Hepatocyte (in vitro differentiated cells): ENCODE measurements around the gene HOXC9. TPM values are rescaled to one million over a fixed set of nuclear protein-coding genes. Genes with fewer than 3 reads are reported as not detected.
A peak's percentile ranks its signal among the peaks of the same experiment; 100 is the strongest.

ENCODE experiments used
- DNase-seq: peaks from one replicate; pipeline ENCODE4 v3.0.0-alpha.2; 2016; ENCODE audit warnings: low spot score
- H2AFZ ChIP-seq: fragments of 200-600 bp; sonication (generic); 2 replicates; pipeline ENCODE4 v1.6.0; 2016; ENCODE audit warnings: antibody characterized with exemption, mild to moderate bottlenecking
- H3K27ac ChIP-seq: fragments of 200-600 bp; sonication (generic); 2 replicates; pipeline ENCODE4 v1.5.1; 2016; ENCODE audit warnings: mild to moderate bottlenecking
- H3K27me3 ChIP-seq: fragments of 200-600 bp; sonication (generic); 2 replicates; pipeline ENCODE4 v1.6.1; 2016
- H3K36me3 ChIP-seq: fragments of 200-600 bp; sonication (generic); replicated peaks from 2 replicates; pipeline ENCODE4 v1.5.1; 2016; ENCODE audit warnings: low read depth; ENCODE audit not compliant: insufficient read depth
- H3K4me1 ChIP-seq: fragments of 200-600 bp; sonication (generic); 2 replicates; pipeline ENCODE4 v1.5.1; 2016; ENCODE audit warnings: mild to moderate bottlenecking, moderate library complexity; ENCODE audit not compliant: insufficient read depth
- H3K4me2 ChIP-seq: fragments of 200-600 bp; sonication (generic); 2 replicates; pipeline ENCODE4 v1.6.0; 2016
- H3K4me3 ChIP-seq: fragments of 200-600 bp; sonication (generic); 2 replicates; pipeline ENCODE4 v1.5.1; 2016; ENCODE audit warnings: mild to moderate bottlenecking
- H3K79me2 ChIP-seq: fragments of 200-600 bp; sonication (generic); 2 replicates; pipeline ENCODE4 v1.6.0; 2017; ENCODE audit warnings: mild to moderate bottlenecking
- H3K9me2 ChIP-seq: fragments of 200-600 bp; sonication (generic); replicated peaks from 2 replicates; pipeline ENCODE4 v1.6.0; 2017; ENCODE audit warnings: mild to moderate bottlenecking; ENCODE audit not compliant: insufficient read depth
- H3K9me3 ChIP-seq: fragments of 200-600 bp; sonication (generic); 2 replicates; pipeline ENCODE4 v1.5.1; 2016; ENCODE audit warnings: low read depth, mild to moderate bottlenecking
- H4K20me1 ChIP-seq: fragments of 200-600 bp; sonication (generic); 2 replicates; pipeline ENCODE4 v1.6.0; 2016; ENCODE audit warnings: mild to moderate bottlenecking; ENCODE audit not compliant: insufficient read depth, poor library complexity, severe bottlenecking
- CTCF ChIP-seq: fragments of 200-600 bp; sonication (generic); IDR thresholded peaks from 2 replicates; pipeline ENCODE4 v1.5.1; 2016; ENCODE audit warnings: antibody characterized with exemption, mild to moderate bottlenecking; ENCODE audit not compliant: poor library complexity
- EZH2 ChIP-seq: fragments of 200-600 bp; sonication (generic); IDR thresholded peaks from 2 replicates; pipeline ENCODE4 v1.6.1; 2016; ENCODE audit warnings: antibody characterized with exemption, mild to moderate bottlenecking, borderline replicate concordance
- EZH2phosphoT487 ChIP-seq: fragments of 200-600 bp; sonication (generic); IDR thresholded peaks from one replicate; pipeline ENCODE4 v1.6.1; 2018; ENCODE audit warnings: antibody characterized with exemption, mild to moderate bottlenecking, low read depth, moderate library complexity; ENCODE audit not compliant: unreplicated experiment, severe bottlenecking
- WGBS: methylation state at CpG from one replicate; pipeline ENCODE4 v1.1.6; 2016; ENCODE audit warnings: low lambda C conversion rate; ENCODE audit errors: missing lambda C conversion rate; 5-methylcytosine and 5-hydroxymethylcytosine counted together
- polyA plus RNA-seq: library from polyadenylated mRNA; unstranded; fragments of >200 nt; fragmentation: Nextera tagmentation; extraction: Ambion mirVana; gene quantifications from 2 replicates; pipeline ENCODE4 v1.2.1, GENCODE V29; 2016
- total RNA-seq: library from RNA; depleted of rRNA; stranded (reverse); fragments of >200 nt; gene quantifications from 2 replicates; pipeline ENCODE4 v1.2.3, GENCODE V29; 2014

Gene HOXC9
- total and polyA plus RNA-seq, 2 experiments from 2014 or later: 0.10 to 4.1 TPM

- peak overlapping the region; percentile 95 for H3K27ac ChIP-seq
- no peak for TF ChIP-seq EZH2
- peak; percentile 32 for TF ChIP-seq EZH2phosphoT487
- TF ChIP-seq CTCF: no peak
- H3K9me3 ChIP-seq: no peaks in the 10 kb centered on the region
- WGBS: 14% methylated on average over 26 of the region's 31 CpGs
- no peaks in the 10 kb centered on the region for H3K9me2 ChIP-seq
- no peaks in the 10 kb centered on the region for H4K20me1 ChIP-seq
- peaks cover 37% of the 10 kb centered on the region for H3K4me1 ChIP-seq
- no peak overlapping the region for H2AFZ ChIP-seq
- peak overlapping the region; percentile 88 for H3K4me2 ChIP-seq
- no peak for DNase-seq
- H3K27me3 ChIP-seq: peaks cover 90% of the 10 kb centered on the region
- H3K36me3 ChIP-seq: no peaks in the 10 kb centered on the region
- no peak overlapping the region for H3K4me3 ChIP-seq
- H3K79me2 ChIP-seq: no peaks in the 10 kb centered on the region
Observed at GRCh38 chr12:53975479-53976152, 24.3 kb upstream of the HOXC9 start.

- DNase-seq: no peak
- H3K27ac ChIP-seq: peak overlapping the region; percentile 95
- H3K9me2 ChIP-seq: no peaks in the 10 kb centered on the region
- no peaks in the 10 kb centered on the region for H3K36me3 ChIP-seq
- H3K4me3 ChIP-seq: no peak overlapping the region
- H3K27me3 ChIP-seq: peaks cover 90% of the 10 kb centered on the region
- peaks cover 37% of the 10 kb centered on the region for H3K4me1 ChIP-seq
- no peak overlapping the region for H2AFZ ChIP-seq
- H3K4me2 ChIP-seq: peak overlapping the region; percentile 50
- TF ChIP-seq EZH2 (no peak), EZH2phosphoT487 (no peak), CTCF (no peak)
- no peaks in the 10 kb centered on the region for H4K20me1 ChIP-seq
- H3K9me3 ChIP-seq: no peaks in the 10 kb centered on the region
- no peaks in the 10 kb centered on the region for H3K79me2 ChIP-seq
- WGBS: 14% methylated on average over 21 of the region's 21 CpGs
Observed at GRCh38 chr12:53976172-53976822, 23.7 kb upstream of the HOXC9 start.

GRCh38 chr12:53976823-53977595, 23.0 kb upstream of the HOXC9 start:
- H4K20me1 ChIP-seq: no peaks in the 10 kb centered on the region
- no peaks in the 10 kb centered on the region for H3K36me3 ChIP-seq
- no peaks in the 10 kb centered on the region for H3K9me3 ChIP-seq
- no peak for DNase-seq
- peak overlapping the region; percentile 95 for H3K27ac ChIP-seq
- no peaks in the 10 kb centered on the region for H3K9me2 ChIP-seq
- peaks cover 90% of the 10 kb centered on the region for H3K27me3 ChIP-seq
- H3K4me3 ChIP-seq: no peak overlapping the region
- 28% methylated on average over 9 of the region's 9 CpGs for WGBS
- no peaks in the 10 kb centered on the region for H3K79me2 ChIP-seq
- no peak overlapping the region for H2AFZ ChIP-seq
- H3K4me1 ChIP-seq: peaks cover 37% of the 10 kb centered on the region
- TF ChIP-seq CTCF: no peak
- TF ChIP-seq EZH2: no peak
- TF ChIP-seq EZH2phosphoT487: no peak
- H3K4me2 ChIP-seq: peak overlapping the region; percentile 72
